ENCODE measurements around the gene CSTF1.
"Not testable (repeated sequence)": the region's sequence is repeated elsewhere in the genome, so short reads cannot be mapped to it uniquely, and the experiment has no call there.

The CSTF1 gene

GRCh38 chr20:56371977-56372376 lies 20.5 kb upstream of the CSTF1 start:
- DNase-seq = no peak

- DNase-seq = no peak
Measured at GRCh38 chr20:56372850-56373249, 19.6 kb upstream of the CSTF1 start.

GRCh38 chr20:56373942-56374341 lies 18.5 kb upstream of the CSTF1 start:
- no peak for DNase-seq

- no peak for DNase-seq
Measured at GRCh38 chr20:56376331-56376730, 16.1 kb upstream of the CSTF1 start.

GRCh38 chr20:56378386-56378785 lies 14.1 kb upstream of the CSTF1 start:
- DNase-seq = no peak

GRCh38 chr20:56380375-56380774 lies 12.1 kb upstream of the CSTF1 start:
- no peak for DNase-seq

GRCh38 chr20:56381501-56381900 lies 10.9 kb upstream of the CSTF1 start:
- DNase-seq = no peak

- DNase-seq = no peak
Measured at GRCh38 chr20:56382696-56383095, 9.7 kb upstream of the CSTF1 start.

- no peak for DNase-seq
Measured at GRCh38 chr20:56383334-56383733, 9.1 kb upstream of the CSTF1 start.

- DNase-seq = no peak
Measured at GRCh38 chr20:56385130-56385529, 7.3 kb upstream of the CSTF1 start.

GRCh38 chr20:56386219-56386618 lies 6.2 kb upstream of the CSTF1 start:
- no peak for DNase-seq

GRCh38 chr20:56388882-56389281 lies 3.6 kb upstream of the CSTF1 start:
- no peak for DNase-seq

- no peak for DNase-seq
Measured at GRCh38 chr20:56389807-56390206, 2.6 kb upstream of the CSTF1 start.

- not testable (repeated sequence) for DNase-seq
Measured at GRCh38 chr20:56390396-56390795, 2.0 kb upstream of the CSTF1 start.

- DNase-seq = no peak
Measured at GRCh38 chr20:56391037-56391436, 1.4 kb upstream of the CSTF1 start.

- DNase-seq = no peak
Measured at GRCh38 chr20:56391596-56392131, 781 bp upstream of the CSTF1 start.

GRCh38 chr20:56392881-56393482 lies 537 bp downstream of the CSTF1 start:
- no peak for DNase-seq

GRCh38 chr20:56393653-56394052 lies 1.2 kb downstream of the CSTF1 start:
- no peak for DNase-seq

- DNase-seq = no peak
Measured at GRCh38 chr20:56395166-56395565, 2.7 kb downstream of the CSTF1 start.

- DNase-seq = peak; percentile 59
Measured at GRCh38 chr20:56400001-56400640, 7.7 kb downstream of the CSTF1 start.

GRCh38 chr20:56403465-56403864 lies 11.0 kb downstream of the CSTF1 start:
- DNase-seq = no peak

GRCh38 chr20:56405356-56405755 lies 12.9 kb downstream of the CSTF1 start:
- not testable (repeated sequence) for DNase-seq

- DNase-seq = no peak
Measured at GRCh38 chr20:56406910-56407309, 14.5 kb downstream of the CSTF1 start.

- no peak for DNase-seq
Measured at GRCh38 chr20:56409521-56409920, 17.1 kb downstream of the CSTF1 start.

GRCh38 chr20:56409956-56410355 lies 17.5 kb downstream of the CSTF1 start:
- DNase-seq = no peak
